NT2/D1 (cell line): ENCODE results near the gene C16orf96.

Experiments
- SUZ12 ChIP-seq: IDR thresholded peaks from 2 replicates; pipeline ENCODE4 v1.6.1; 2011; ENCODE audit not compliant: insufficient read length, insufficient read depth; ENCODE audit errors: extremely low read depth
- ZNF274 ChIP-seq: IDR thresholded peaks from 2 replicates; pipeline ENCODE4 v1.6.1; 2011; ENCODE audit warnings: mild to moderate bottlenecking, low read depth, low read length

- TF ChIP-seq ZNF274, result no peak
- TF ChIP-seq SUZ12, result no peak
Measured at GRCh38 chr16:4618645-4619418, 62.7 kb downstream of the C16orf96 start.
